SU-DHL-6 (cell line): Measurements from ENCODE around the gene TANC1.

Experiments used
- H2AFZ ChIP-seq: fragments of 200-600 bp; sonication (generic); 2 replicates; pipeline ENCODE4 v1.6.1; 2014; ENCODE audit warnings: low read depth, mild to moderate bottlenecking, moderate library complexity, mixed read lengths, antibody characterized with exemption, low read length; ENCODE audit not compliant: severe bottlenecking
- H3F3A ChIP-seq: fragments of 200-600 bp; shearing (Covaris generic); 2 replicates; pipeline ENCODE4 v1.6.0; 2016; ENCODE audit warnings: antibody characterized with exemption, mild to moderate bottlenecking; ENCODE audit not compliant: insufficient read depth
- H3K27ac ChIP-seq: fragments of 200-600 bp; sonication (generic); 2 replicates; pipeline ENCODE4 v1.5.1; 2016; ENCODE audit warnings: low read depth, mild to moderate bottlenecking, low read length, moderate library complexity, mixed read lengths
- H3K27me3 ChIP-seq: fragments of 200-600 bp; sonication (generic), shearing (Covaris generic); 2 replicates; pipeline ENCODE4 v1.6.0; 2014; ENCODE audit warnings: mild to moderate bottlenecking, low read length
- H3K36me3 ChIP-seq: fragments of 200-600 bp; sonication (generic); 2 replicates; pipeline ENCODE4 v1.6.1; 2014; ENCODE audit warnings: mild to moderate bottlenecking, low read length, mixed read lengths
- H3K4me2 ChIP-seq: fragments of 300-600, 200-600 bp; shearing (Covaris generic), sonication (generic); 2 replicates; pipeline ENCODE4 v1.6.0; 2014; ENCODE audit warnings: low read length, low read depth, mild to moderate bottlenecking; ENCODE audit not compliant: poor library complexity, severe bottlenecking
- H3K4me3 ChIP-seq: fragments of 200-600 bp; sonication (generic); 2 replicates; pipeline ENCODE4 v1.5.1; 2014; ENCODE audit warnings: antibody characterized with exemption, low read length, mild to moderate bottlenecking, mixed read lengths; ENCODE audit not compliant: insufficient read depth, poor library complexity, severe bottlenecking
- H3K79me2 ChIP-seq: fragments of 200-600 bp; sonication (generic); 2 replicates; pipeline ENCODE4 v1.6.1; 2014; ENCODE audit warnings: mild to moderate bottlenecking, low read length, moderate library complexity; ENCODE audit not compliant: insufficient read depth
- H3K9ac ChIP-seq: fragments of 200-600 bp; sonication (generic); 2 replicates; pipeline ENCODE4 v1.7.0; 2014; ENCODE audit warnings: mild to moderate bottlenecking, low read length
- H3K9me2 ChIP-seq: fragments of 200-600 bp; sonication (generic); replicated peaks from 2 replicates; pipeline ENCODE4 v1.6.1; 2014; ENCODE audit warnings: low read length; ENCODE audit not compliant: insufficient read depth
- H3K9me3 ChIP-seq: fragments of 200-600 bp; sonication (generic); 2 replicates; pipeline ENCODE4 v1.6.1; 2014; ENCODE audit warnings: low read length, mixed read lengths; ENCODE audit not compliant: insufficient read depth
- H4K20me1 ChIP-seq: fragments of 200-600 bp; sonication (generic); 2 replicates; pipeline ENCODE4 v1.6.1; 2014; ENCODE audit warnings: low read depth, mild to moderate bottlenecking, antibody characterized with exemption, low read length, moderate library complexity, mixed read lengths
- EZH2phosphoT487 ChIP-seq: fragments of 200-600 bp; sonication (generic), shearing (Covaris generic); conservative IDR thresholded peaks from 2 replicates; pipeline ENCODE4 v1.6.1; 2018; ENCODE audit warnings: mild to moderate bottlenecking, antibody characterized with exemption, low read length, moderate library complexity, mixed read lengths
- TF ChIP-seq, protein P1 (sequence below): fragments of 200-600 bp; sonication (generic); IDR thresholded peaks from one replicate; pipeline ENCODE4 v1.5.1; 2017; ENCODE audit warnings: antibody characterized with exemption, mild to moderate bottlenecking, low read length, moderate library complexity; ENCODE audit not compliant: insufficient read depth, poor library complexity, severe bottlenecking

The TANC1 gene

DNA sequence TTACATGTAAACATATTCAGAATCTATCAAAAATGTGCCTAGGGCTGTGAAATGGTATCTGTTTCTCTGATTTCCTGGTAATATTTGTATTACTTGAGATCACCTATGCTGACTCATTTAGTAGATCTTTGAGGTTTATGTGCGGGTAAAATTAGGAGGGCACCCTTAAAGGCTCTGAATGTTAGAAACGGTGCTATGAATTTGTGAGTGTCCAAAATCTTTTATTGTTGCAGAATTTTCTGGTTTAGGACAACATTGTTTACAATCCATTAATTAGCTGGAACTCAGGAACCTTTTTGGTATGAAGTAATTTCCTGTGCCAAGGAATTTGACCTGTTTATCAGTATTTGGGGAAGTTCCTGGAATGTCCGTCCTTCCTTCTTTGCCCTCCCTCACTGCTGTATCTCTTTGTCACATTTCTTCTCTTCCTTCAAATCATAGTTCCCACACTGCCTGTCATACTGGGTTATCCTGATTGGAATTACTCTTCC, 130.5 kb downstream of the TANC1 start:
- H3K9me2 ChIP-seq = no peaks in the 10 kb centered on the region
- H4K20me1 ChIP-seq = no peaks in the 10 kb centered on the region
- TF ChIP-seq, protein P1, sequence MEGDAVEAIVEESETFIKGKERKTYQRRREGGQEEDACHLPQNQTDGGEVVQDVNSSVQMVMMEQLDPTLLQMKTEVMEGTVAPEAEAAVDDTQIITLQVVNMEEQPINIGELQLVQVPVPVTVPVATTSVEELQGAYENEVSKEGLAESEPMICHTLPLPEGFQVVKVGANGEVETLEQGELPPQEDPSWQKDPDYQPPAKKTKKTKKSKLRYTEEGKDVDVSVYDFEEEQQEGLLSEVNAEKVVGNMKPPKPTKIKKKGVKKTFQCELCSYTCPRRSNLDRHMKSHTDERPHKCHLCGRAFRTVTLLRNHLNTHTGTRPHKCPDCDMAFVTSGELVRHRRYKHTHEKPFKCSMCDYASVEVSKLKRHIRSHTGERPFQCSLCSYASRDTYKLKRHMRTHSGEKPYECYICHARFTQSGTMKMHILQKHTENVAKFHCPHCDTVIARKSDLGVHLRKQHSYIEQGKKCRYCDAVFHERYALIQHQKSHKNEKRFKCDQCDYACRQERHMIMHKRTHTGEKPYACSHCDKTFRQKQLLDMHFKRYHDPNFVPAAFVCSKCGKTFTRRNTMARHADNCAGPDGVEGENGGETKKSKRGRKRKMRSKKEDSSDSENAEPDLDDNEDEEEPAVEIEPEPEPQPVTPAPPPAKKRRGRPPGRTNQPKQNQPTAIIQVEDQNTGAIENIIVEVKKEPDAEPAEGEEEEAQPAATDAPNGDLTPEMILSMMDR = no peak
- TF ChIP-seq EZH2phosphoT487 = no peak
- H2AFZ ChIP-seq = no peak overlapping the region
- no peaks in the 10 kb centered on the region for H3K79me2 ChIP-seq
- H3K4me3 ChIP-seq = no peak overlapping the region
- H3K27ac ChIP-seq = no peak overlapping the region
- H3K4me2 ChIP-seq = no peak overlapping the region
- no peaks in the 10 kb centered on the region for H3F3A ChIP-seq
- H3K36me3 ChIP-seq = no peaks in the 10 kb centered on the region
- no peaks in the 10 kb centered on the region for H3K27me3 ChIP-seq
- no peak overlapping the region for H3K9ac ChIP-seq
- H3K9me3 ChIP-seq = no peaks in the 10 kb centered on the region

DNA sequence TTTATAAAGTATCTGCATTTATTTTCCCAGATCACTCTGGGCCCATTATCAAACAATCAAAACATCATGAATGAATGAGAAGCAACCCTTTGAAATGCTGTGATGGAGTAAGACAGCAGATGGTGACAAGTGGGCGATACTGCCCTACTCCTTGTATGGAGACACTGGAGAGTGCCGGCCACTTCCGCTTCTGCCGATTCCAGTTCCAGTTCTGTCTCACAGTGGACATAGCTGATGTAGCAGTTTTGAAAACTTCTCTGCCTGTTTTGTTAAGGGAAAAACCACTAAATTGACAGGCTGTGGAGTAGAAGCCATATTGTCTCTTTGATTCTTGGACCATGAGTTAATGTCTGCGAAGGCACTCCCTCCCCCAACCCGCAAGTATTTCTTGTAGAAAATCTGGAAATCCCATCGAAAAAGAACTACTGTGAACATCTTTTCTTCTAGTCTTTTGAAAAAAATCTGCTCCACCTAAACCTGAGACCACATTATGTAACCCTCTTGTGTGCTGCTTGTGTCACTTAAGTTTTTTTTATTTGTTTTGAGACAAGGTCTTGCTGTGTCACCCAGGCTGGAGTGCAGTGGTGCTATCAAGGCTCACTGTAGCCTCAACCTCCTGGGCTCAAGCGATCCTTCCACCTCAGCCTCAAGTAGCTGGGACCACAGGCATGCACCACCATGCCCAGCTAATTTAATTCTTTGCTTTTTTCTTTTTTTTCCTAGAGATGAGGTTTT, 133.5 kb downstream of the TANC1 start:
- Histone ChIP-seq H3K36me3 (no peaks in the 10 kb centered on the region), H3K4me2 (no peak overlapping the region), H3K27ac (no peak overlapping the region), H4K20me1 (no peaks in the 10 kb centered on the region), H3K9ac (no peak overlapping the region), H3K9me2 (no peaks in the 10 kb centered on the region), H2AFZ (no peak overlapping the region), H3K27me3 (no peaks in the 10 kb centered on the region), H3K79me2 (no peaks in the 10 kb centered on the region), H3K9me3 (no peaks in the 10 kb centered on the region), H3K4me3 (no peak overlapping the region), H3F3A (no peaks in the 10 kb centered on the region)
- no peak for TF ChIP-seq EZH2phosphoT487
- TF ChIP-seq, protein P1 = no peak

DNA sequence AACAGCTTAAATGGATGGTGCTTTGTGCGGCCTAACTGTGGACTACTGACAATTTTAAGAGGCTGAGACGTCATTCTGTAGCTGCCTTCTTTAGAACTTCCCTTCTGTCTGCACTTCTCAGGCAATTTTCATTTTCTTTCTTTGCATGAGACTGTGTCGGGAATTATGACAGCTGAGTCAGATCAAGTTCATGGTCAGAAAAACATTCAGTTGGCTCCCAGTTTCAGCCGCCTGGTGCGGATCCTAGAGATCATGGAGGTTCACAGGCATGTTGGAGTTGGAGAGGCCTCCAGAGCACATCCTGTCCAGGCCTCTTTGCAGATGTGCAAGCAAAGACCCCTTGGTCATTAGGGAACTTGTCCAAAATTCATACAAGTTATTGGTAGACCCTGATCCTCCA, 135.0 kb downstream of the TANC1 start:
- Histone ChIP-seq H3K79me2 (no peaks in the 10 kb centered on the region), H3K9ac (no peak overlapping the region), H3K9me3 (no peaks in the 10 kb centered on the region), H3K9me2 (no peaks in the 10 kb centered on the region), H3K36me3 (no peaks in the 10 kb centered on the region), H3K27ac (no peak overlapping the region), H3K4me3 (no peak overlapping the region), H2AFZ (no peak overlapping the region), H3K4me2 (no peak overlapping the region), H3F3A (no peaks in the 10 kb centered on the region), H3K27me3 (no peaks in the 10 kb centered on the region), H4K20me1 (no peaks in the 10 kb centered on the region)
- no peak for TF ChIP-seq EZH2phosphoT487
- TF ChIP-seq, protein P1 = no peak
